C4-2B (cell line): ENCODE results near the gene AGFG2.

ENCODE experiments used
- CTCF ChIP-seq: fragments of 450-650 bp; conservative IDR thresholded peaks from 2 replicates; pipeline ENCODE4 v1.5.1; 2017; ENCODE audit warnings: mild to moderate bottlenecking
- ZFX ChIP-seq: fragments of 450-650 bp; IDR thresholded peaks from 2 replicates; pipeline ENCODE4 v1.6.1; 2017

GRCh38 chr7:100566018-100566531, 27.1 kb downstream of the AGFG2 start:
- TF ChIP-seq CTCF (no peak), ZFX (no peak)
